Lower leg skin (tissue), 3 donors: ENCODE data around the gene RELL2.

Experiments used
- CTCF ChIP-seq, 3 donors: fragments of 450-650 bp; IDR thresholded peaks; one replicate each; pipeline ENCODE4 v1.5.1; 2016; ENCODE audit warnings: antibody characterized with exemption in 3 of 3, mild to moderate bottlenecking in 3 of 3, moderate library complexity in 2 of 3
- POLR2A ChIP-seq, 2 donors: fragments of 450-650 bp; IDR thresholded peaks; one replicate each; pipeline ENCODE4 v1.6.1; 2016 to 2017; ENCODE audit warnings: antibody characterized with exemption in 2 of 2, mild to moderate bottlenecking in 1 of 2, moderate library complexity in 1 of 2

GRCh38 chr5:141628175-141628788 lies 8.5 kb upstream of the RELL2 start:
- TF ChIP-seq CTCF (IDR thresholded peaks at IDR 0.05) (no peak), POLR2A (IDR thresholded peaks at IDR 0.05) (no peak)
